Left cardiac atrium (tissue), 2 donors: ENCODE measurements around the gene CCDC30. TPM values are rescaled to one million over a fixed set of nuclear protein-coding genes. Genes with fewer than 3 reads are reported as not detected.

Experiments used
- total RNA-seq, 2 donors: library from RNA; stranded (reverse); fragmentation: NEBNext Ultra II Directional; extraction: Animal tissue kit (Norgen Biotek cat#: 25700); gene quantifications; one replicate each; pipeline ENCODE4 v1.2.1, GENCODE V29; 2021
- donor health status: DM: no; HTN: yes; CAD: no; lungs with severe emphysema.
- donor health status: DM: yes; HTN: yes; CAD: no.

The CCDC30 gene
- total RNA-seq, 2 donors from 2014 or later = 1.4 to 2.3 TPM

Other genes starting within 250 kb of the CCDC30 start
- gene FOXJ3, start 128.1 kb upstream of the CCDC30 start, total RNA-seq = 10 to 100 TPM; 34.3 to 43.0 TPM
- gene RIMKLA, start 82.5 kb upstream of the CCDC30 start, total RNA-seq = 1 to 10 TPM; 6.3 to 7.9 TPM
- gene ZMYND12, start 7.3 kb upstream of the CCDC30 start, total RNA-seq = under 1 TPM; 0.31 to 0.65 TPM
- gene PPCS, start 6.7 kb upstream of the CCDC30 start, total RNA-seq = 10 to 100 TPM; 33.5 to 36.8 TPM
- 10 to 100 TPM; 21.3 to 24.4 TPM for gene PPIH, start 195.1 kb downstream of the CCDC30 start, total RNA-seq
- gene YBX1, start 219.1 kb downstream of the CCDC30 start, total RNA-seq = 100 to 1,000 TPM; 764 to 775 TPM